GM18502 (cell line): ENCODE measurements around the gene SP100.
"Not testable (repeated sequence)": the region's sequence is repeated elsewhere in the genome, so short reads cannot be mapped to it uniquely, and the experiment has no call there.

Experiments
- ATAC-seq: cut with Tn5 transposase; IDR thresholded peaks from one replicate; pipeline ENCODE4 v1.9.1; 2021; ENCODE audit warnings: mild to moderate bottlenecking; ENCODE audit not compliant: unreplicated experiment, poor library complexity

The SP100 gene

DNA sequence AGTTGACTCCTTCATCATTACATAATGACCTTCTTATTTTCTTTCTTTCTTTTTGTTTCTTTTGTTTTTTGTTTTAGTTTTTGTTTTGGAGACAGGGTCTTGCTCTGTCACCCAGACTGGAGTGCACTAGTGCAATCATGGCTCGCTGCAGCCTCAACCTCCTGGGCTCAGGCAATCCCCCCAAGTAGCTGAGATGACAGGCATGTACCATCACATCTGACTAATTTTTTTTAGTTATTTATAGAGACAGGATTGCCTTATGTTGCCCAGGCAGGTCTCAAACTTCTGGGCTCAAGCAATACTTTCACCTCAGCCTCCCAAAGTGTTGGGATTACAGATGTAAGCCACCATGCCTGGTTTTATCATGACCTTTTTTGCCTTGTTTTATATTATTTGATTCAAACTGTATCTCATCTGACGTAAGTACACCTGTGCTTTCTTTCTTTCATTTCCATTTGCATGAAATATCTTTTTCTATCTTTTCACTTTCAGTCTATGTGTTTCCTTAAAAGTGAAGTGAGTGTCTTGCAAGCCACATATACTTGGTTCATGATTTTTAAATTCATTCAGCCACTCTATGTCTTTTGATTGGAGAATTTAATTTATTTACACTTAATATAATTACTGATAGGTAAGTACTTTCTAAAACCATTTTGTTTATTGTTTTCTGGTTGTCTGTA is 39.1 kb downstream of the SP100 start:
- ATAC-seq = no peak

DNA sequence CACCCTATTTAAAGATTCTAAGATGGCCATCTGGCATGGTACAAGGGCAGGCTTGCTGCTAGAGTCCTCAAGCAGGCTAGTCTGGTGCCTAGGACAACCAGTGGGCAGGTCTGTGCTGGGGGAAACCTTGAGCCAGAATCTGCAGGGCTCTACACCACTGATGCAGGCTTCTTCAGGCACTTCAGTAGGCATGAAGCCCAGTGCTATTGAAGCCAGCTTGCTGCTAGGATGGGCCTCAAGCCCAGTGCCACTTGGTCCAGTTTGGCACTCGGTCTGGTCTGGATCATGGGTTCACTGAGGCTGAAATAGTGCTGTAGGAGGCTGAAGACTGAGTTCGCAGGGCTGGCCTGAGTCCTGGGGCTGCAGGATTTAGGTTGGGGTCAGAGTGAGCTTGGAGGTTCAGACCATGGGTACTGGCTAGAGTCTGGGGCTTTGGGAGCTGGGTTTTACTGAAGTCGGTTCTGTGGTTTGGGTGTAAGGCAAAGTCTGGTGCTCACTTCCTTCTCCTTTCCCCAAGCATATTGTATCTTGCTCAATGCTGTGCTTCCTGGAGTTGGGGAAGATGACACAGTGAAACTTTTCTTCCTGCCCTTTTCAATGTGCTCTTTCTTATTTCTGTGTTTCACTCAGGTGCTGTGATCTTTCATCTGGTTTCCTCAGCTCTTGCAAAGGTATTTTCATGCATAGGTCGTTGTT is 41.2 kb downstream of the SP100 start:
- ATAC-seq = no peak

DNA sequence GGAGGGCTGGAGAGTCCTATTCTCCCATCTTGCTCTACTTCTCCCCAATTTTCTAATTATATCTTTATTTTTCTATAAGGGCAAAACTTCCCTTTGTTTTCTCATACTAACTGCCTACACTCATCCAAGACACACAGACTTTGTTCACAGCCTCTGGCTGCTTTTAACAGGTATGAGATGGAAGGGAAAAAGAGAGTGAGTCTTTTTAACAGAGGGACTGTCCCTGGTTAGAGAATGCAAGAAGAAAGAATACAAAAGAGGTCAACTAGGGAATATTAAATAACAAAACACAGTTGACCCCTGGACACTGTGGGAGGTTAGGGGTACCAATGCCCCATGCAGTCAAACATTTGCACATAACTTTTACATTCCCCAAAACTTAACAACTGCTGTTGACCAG is 41.8 kb downstream of the SP100 start:
- no peak for ATAC-seq

DNA sequence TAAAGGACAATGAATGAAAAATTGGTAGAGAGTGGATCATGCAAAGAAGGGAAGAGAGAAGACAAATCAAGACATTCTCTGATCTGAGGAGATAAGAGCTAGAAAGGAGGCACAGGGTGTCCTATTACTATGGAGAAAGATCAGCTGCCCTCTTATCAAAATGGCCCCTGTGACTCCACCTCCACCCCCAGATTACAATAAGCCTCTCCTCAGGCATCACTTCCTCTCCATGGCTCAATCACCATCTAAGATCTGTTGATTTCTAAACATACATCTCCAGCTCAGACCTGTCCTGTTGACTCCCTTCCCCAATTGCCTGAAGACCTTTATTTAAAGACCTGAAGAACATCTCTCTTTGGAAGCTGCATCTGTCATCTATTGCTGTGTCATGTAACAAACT is 43.2 kb downstream of the SP100 start:
- no peak for ATAC-seq

DNA sequence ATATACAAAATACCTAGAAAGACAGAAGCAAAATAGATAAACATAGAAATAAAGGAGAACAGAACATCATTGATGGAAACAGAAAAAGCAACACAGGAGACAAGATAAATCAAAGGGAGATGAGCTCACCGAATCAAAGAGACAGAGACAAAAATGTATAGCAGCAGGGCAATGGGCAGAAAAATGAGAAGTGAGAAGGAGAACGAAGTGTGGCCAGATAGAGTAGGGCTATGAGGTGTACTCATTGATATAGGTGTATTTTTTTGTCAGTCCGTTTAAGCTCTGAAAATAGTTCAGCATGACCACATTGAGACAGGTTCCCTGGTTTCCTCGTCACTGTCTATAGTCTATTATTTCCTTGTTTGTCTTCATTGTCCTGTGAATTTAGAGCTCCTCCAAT is 55.1 kb downstream of the SP100 start:
- ATAC-seq = peak; percentile 61

DNA sequence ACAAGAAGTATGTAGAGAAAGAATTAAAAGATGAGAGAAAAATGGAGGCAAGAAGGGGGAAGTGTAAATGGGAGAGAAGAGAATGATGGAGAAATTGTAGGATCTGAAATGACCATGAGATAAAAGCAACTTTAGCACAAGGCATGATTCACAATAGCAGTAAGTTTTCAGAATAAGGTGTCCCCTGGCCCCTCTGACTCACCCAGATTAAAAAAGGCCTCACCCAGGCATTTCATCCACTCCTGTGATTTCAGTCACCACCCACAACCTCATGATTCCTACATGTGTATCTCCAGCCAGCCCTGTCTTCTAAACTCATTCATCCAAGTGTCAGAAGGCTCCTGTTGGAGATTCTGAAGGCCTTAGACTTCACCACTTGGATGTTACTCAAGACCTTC is 56.6 kb downstream of the SP100 start:
- no peak for ATAC-seq

DNA sequence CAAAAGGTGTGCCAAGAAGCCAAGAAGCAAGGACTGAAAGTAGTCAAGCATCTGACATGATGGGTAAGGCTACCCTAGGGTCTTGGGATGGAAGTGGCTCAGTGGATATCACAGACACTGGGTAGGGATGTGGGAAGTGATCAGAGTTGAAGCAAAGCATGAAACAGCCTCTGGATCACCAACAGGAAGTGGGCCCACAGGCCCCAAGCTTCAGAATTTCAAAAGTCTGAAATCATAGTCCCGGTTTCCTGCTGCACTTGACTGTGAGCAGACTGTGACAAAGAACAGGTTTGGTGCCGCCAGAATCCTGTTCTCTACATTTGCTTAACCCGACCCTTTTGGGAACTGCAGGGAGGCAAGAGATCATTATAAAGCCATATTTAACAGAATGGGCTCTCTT is 57.4 kb downstream of the SP100 start:
- no peak for ATAC-seq

DNA sequence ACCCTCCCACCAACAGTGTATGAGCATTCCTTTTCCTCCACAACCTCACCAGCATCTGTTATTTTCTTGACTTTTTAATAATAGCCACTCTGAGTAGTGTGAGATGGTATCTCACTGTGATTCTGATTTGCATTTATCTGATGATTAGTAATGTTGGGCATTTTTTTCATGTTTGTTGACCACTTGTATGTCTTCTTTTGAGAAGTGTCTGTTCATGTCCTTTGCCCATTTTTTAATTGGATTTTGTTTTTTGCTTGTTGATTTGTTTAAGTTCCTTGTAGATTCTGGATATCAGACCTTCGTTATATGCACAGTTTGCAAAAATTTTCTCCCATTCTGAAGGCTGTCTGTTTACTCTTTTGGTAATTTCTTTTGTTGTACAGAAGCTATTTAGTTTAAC is 59.1 kb downstream of the SP100 start:
- ATAC-seq = no peak

DNA sequence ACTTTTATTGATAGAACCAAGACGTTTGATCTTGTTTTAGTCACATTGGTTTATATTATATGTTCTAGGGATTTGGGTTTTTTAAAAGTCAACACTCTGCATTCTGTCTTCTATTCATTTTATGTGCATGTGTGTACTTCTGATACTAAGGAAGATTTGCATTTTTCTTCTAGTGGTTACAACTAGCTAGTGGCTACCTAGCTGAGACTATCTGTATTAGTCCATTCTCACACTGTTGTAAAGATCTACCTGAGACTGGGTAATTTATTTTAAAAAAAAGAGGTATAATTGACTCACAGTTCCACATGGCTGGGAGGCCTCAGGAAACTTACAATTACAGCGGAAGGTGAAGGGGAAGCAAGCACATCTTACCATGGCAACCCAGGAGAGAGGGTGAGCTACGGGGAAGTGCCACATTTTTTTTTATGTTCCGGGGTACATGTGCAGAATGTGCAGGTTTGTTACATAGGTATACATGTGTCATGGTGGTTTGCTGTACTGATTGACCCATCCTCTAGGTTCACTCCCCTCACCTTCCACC is 69.9 kb downstream of the SP100 start:
- ATAC-seq = no peak

DNA sequence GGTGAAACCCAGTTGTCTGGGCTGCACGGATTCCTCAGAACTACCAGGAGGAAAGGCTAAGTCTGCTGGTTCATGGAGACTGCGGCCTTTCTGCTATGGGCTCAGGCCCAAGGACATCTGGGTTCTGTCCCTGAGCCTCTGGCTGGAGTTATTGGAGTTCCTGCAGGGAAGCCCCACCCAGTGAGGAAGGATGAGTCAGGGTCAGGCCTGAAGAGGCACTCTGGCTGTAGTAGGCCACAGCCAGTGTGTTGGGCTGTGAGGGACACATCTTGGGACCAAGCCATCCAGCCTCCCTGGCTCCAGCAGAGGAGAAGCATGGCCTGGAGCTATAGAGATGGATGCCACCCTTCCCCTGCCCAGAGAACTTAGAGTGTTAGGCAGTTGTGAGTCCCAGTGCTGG is 75.2 kb downstream of the SP100 start:
- not testable (repeated sequence) for ATAC-seq

DNA sequence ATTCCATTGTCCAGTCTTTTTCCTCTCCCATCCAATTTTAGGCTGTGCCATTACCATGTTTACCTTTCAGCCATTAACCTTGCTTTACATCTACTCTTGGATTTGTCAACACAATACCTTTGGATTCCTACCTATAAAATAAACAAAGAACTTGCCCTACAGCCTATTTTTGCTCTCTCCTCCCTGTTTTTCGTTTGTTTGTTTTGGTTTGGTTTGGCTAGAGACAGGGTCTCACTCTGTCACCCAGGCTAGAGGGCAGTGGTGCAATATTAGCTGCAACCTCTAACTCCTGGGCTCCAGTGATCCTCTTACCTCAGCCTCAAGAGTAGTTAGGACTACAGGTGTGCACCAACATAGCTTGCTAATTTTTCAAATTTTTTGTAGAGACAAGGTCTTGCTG is 76.1 kb downstream of the SP100 start:
- no peak for ATAC-seq

DNA sequence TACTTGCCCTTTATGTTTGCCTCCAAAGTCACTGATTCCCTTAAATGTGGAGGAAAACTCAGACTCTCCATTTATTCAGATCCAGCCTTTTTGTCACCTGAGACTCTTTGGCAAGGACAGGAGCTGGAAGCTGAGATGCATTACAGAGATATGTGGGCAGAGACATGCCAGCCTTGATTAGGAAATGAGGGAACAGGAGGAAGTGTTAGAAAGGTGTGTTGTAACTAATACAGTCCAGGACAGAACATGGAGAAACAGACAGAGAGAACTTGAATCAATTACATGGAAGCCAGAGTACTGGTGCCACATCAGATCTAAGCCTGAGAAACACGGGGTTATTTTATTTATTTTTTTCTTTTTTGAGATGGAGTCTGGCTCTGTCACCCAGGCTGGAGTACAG is 79.0 kb downstream of the SP100 start:
- no peak for ATAC-seq

DNA sequence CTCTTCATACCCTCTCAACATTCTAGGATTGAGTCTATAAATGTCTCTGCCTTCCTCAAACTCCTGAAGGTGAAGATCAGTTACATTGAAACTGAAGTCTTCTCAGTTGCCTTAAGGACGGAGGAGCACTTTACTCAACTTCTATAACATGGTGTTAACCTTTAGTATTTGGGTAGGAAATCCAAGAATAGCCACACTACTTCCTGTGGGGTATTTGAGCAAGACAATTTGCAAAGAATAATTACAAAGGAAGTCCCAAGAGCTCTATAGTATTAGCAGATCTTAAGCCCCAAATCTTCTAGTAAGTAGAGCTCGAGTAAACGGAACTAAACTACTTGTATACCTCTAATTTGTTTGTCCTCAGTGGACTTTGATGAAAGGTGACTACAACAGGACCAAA is 80.9 kb downstream of the SP100 start:
- ATAC-seq = peak; percentile 54

DNA sequence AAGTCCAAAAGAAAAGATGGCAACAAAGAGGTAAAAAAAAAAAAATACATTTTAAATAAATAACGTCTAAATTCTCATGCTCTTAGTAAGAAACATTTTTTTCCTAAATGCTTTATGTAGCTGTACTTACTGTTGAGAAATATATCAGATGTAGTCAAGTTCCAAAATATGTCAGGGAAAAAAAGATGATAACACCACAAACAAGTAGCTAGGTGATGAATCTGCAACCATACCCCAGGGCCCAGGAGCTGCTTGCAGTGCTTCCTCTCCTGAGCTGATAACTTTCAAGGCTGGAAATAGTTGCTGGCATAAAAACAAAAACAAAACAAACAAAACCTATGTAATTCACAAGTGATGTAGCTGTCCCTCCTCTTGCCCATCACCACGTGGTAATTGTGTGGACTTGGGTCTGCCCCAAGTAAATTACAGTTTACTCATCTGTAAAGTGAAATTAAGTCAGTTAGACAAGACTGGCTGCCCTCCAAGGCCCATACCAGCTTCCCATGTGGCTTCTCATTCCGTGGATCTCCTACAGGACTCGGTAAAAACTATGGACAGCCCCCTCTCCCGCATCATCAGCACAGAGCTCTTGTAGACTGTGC is 82.6 kb downstream of the SP100 start:
- ATAC-seq = no peak

DNA sequence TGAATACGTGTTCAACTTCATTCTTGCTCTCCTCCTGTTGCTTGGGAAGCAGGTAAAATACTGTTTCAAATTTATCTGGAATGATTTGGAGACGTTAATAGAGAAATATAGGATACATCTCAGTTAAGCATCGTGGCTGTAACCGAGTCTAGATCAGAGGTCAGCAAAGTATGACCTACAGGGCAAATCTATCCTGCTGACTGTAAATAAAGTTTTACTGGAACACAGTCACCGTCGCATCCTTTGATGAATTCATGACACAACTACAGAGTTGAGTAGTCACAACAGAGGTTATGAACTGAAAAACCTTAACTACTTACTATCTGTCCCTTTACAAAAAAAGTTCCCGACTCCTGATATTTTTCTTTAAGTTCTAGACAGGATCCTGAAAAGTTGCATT is 86.6 kb downstream of the SP100 start:
- no peak for ATAC-seq

DNA sequence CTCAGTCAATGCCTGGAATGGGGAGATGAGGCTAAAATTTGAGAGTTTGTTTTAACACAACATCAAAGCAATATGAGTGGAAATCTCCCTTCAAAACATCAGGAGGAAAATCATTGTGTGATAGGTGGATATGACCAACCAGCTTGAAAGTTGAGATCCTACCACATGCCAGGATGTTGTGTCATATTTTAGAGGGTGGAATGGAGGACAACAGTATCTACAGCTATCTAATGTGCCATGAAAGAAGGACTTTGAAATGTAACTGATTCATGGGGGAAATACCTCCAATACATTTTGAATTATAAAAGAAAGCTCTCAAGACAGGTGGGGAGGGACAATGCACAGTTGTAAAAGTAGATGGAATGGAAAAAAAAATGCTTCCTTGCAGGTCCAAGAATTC is 87.8 kb downstream of the SP100 start:
- ATAC-seq = no peak

DNA sequence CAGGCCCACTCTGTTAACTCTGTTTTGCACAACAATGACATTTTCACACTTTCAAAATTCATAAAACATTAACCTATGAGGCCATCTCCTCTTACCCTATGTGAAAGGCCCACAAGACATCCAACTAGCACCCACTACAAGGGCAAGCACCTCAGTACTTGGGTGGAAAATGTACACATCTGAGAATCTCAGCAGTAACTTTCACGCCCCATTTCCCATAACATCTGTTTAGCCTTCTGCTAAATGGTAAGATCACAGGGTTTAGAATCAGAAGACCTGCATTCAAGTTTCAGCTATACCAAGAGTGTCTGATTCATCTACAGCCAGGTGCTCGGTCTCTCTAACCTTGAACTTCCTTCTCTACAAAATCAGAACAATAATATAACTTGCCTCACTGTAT is 89.2 kb downstream of the SP100 start:
- ATAC-seq = peak; percentile 49

DNA sequence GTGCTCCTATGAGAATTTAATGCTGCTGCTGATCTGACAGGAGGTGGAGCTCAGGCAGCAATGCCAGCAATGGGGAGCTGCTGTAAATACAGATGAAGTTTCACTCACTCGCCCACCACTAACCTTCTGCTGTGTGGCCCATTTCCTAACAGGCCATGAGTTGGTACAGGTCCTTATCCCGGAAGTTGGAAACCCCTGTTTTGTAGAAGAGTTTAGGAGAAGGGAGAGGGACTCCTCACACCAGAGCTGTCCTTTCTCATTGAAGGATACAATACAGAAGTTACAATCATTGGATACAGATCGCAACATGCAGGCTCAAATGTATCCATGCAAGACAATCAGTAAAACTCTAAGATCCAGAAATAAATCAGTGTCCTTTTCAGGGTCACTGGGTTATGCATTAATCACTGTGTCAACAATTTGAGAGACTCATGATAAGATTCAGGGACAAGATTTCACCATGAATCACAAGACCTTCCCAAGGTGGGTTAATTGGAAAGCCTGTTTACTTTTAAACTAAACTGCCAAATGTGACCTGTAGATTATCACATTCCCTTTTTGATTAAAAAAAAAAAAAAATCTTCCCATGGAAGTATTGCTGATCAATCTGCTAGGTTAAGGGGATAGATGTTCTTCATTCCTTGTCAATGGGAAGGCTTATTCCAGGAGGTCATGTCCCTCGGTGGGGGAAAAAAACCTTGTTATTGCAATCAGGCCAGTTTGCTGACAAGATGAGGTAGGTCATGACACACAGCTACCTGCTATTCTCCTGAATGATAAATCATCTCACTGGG is 97.2 kb downstream of the SP100 start:
- no peak for ATAC-seq

DNA sequence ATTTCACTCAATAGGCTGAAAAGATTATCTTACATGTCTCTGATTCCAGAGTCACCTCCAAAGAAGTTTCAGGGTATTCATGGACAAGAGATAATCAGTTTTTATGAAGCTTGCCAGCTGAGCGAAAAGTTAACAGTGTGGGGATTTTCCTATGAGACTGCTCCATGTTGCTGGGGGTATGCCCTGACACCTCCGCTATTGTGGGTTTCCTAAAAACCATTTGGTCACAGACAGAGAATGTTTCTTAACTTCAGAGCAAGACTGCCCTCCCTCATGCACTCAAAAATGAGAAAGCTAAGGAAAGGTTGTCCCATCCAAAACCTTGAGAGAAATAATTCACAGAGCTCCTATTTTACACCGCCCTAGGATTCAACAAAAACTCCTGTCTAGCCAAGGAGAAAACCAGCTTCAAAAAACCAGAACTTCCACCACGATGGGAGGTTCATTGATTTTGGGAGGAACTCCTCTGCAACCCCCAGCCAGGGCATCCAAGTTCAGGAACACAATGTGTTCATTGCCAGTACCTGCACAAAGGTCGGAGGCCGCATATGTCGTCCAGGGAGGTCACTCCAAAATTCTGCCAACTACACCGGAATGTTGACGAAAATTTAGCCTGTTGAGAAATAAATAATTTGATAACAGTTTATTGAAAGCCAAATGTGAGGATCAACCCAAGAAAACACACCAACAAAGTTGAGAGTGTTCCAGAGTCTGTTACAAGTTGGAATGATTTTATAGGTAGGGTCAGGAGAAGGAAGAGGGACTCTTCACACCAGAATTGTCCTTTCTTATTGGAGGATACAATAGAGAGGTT is 104.3 kb downstream of the SP100 start:
- no peak for ATAC-seq

DNA sequence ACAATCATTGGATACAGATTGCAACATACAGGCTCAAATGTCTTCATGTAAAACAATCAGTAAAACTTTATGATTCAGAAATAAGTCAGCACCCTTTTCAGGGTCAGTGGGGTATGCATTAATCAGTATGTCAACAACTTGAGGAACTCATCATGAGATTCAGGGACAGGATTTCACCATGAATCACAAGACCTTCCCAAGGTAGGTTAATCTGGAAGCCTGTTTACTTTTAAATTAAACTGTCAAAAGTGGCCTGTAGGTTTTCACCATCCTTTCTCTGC is 104.8 kb downstream of the SP100 start:
- no peak for ATAC-seq
